ENCODE data around the gene SF3B5.
A peak's percentile ranks its signal among the peaks of the same experiment; 100 is the strongest.
"Not testable (repeated sequence)": the region's sequence is repeated elsewhere in the genome, so short reads cannot be mapped to it uniquely, and the experiment has no call there.

Gene SF3B5

GRCh38 chr6:144098993-144099392 is 3.6 kb upstream of the SF3B5 start:
- Histone ChIP-seq H3K36me3 (ENCODE audit: insufficient read depth, low read length) (no peaks in the 10 kb centered on the region), H3K27ac (no peak overlapping the region), H3K4me3 (no peak overlapping the region), H3K9me3 (ENCODE audit: low read depth, low read length) (no peaks in the 10 kb centered on the region), H3K9ac (ENCODE audit: insufficient read length) (no peak overlapping the region)
- no peak for TF ChIP-seq EZH2 (IDR thresholded peaks at IDR 0.05)
- TF ChIP-seq FOXP2 (optimal IDR thresholded peaks at IDR 0.05; ENCODE audit: control extremely low read depth, extremely low read length, insufficient read depth), result no peak
- TF ChIP-seq POLR2AphosphoS5 (IDR thresholded peaks at IDR 0.05; ENCODE audit: borderline replicate concordance, low read depth, low read length), result no peak
- DNase-seq (ENCODE audit: low read depth, low spot score), result no peak

DNA sequence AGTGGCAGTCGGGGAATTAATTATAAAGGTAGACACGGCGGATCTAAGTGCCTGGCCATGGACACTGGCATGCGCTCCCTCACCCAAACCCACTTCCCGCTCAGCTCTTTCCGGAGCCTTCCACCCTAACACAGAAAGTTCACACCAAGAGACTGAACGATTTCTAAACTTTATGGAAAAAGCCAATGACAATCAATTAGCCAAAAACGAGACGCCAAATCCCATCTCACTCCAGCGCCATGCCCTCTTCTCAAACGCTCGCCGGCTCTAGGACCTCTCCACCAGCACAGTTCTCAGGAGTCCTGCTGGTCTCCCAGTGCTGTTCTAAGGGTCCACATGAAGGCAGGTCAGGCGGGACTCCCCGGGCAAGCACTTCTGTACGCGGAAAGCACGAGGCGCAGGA is 641 bp downstream of the SF3B5 start:
- Histone ChIP-seq H3K27ac (no peak overlapping the region), H3K36me3 (ENCODE audit: insufficient read depth, low read length) (no peaks in the 10 kb centered on the region), H3K9me3 (ENCODE audit: low read depth, low read length) (no peaks in the 10 kb centered on the region), H3K4me3 (peak overlapping the region; percentile 95), H3K9ac (ENCODE audit: insufficient read length) (peak overlapping the region; percentile 90)
- no peak for DNase-seq (ENCODE audit: low read depth, low spot score)
- TF ChIP-seq FOXP2 (optimal IDR thresholded peaks at IDR 0.05; ENCODE audit: control extremely low read depth, extremely low read length, insufficient read depth) (no peak), EZH2 (IDR thresholded peaks at IDR 0.05) (no peak), POLR2AphosphoS5 (IDR thresholded peaks at IDR 0.05; ENCODE audit: borderline replicate concordance, low read depth, low read length) (no peak)

- Histone ChIP-seq H3K9ac (ENCODE audit: insufficient read length) (no peak overlapping the region), H3K4me3 (peak overlapping the region; percentile 95), H3K36me3 (ENCODE audit: insufficient read depth, low read length) (no peaks in the 10 kb centered on the region), H3K27ac (no peak overlapping the region), H3K9me3 (ENCODE audit: low read depth, low read length) (no peaks in the 10 kb centered on the region)
- DNase-seq (ENCODE audit: low read depth, low spot score), result no peak
- no peak for TF ChIP-seq FOXP2 (optimal IDR thresholded peaks at IDR 0.05; ENCODE audit: control extremely low read depth, extremely low read length, insufficient read depth)
- TF ChIP-seq POLR2AphosphoS5 (IDR thresholded peaks at IDR 0.05; ENCODE audit: borderline replicate concordance, low read depth, low read length), result no peak
- no peak for TF ChIP-seq EZH2 (IDR thresholded peaks at IDR 0.05)
Observed at GRCh38 chr6:144093658-144094057, 1.7 kb downstream of the SF3B5 start.

DNA sequence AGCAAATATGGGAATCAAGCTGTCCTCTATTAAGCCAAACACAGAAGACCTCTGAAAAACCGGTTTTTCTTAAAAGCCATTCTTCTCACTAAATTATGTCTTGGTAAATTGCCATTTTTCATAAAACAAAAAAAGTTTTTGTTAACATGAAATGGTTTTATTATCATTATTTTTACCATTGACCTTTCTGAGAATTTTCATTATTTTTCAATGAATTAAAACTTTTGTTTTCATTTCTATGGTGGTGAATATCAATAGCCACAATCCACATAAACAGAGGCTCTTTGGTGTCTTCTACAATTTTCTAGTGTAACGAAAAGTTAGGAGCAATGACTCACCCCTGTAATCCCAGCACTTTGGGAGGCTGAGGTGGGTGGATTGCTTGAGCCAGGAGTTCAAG is 2.1 kb downstream of the SF3B5 start:
- TF ChIP-seq POLR2AphosphoS5 (IDR thresholded peaks at IDR 0.05; ENCODE audit: borderline replicate concordance, low read depth, low read length) (no peak), EZH2 (IDR thresholded peaks at IDR 0.05) (no peak), FOXP2 (optimal IDR thresholded peaks at IDR 0.05; ENCODE audit: control extremely low read depth, extremely low read length, insufficient read depth) (no peak)
- H3K9ac ChIP-seq (ENCODE audit: insufficient read length), result no peak overlapping the region
- no peak overlapping the region for H3K4me3 ChIP-seq

DNA sequence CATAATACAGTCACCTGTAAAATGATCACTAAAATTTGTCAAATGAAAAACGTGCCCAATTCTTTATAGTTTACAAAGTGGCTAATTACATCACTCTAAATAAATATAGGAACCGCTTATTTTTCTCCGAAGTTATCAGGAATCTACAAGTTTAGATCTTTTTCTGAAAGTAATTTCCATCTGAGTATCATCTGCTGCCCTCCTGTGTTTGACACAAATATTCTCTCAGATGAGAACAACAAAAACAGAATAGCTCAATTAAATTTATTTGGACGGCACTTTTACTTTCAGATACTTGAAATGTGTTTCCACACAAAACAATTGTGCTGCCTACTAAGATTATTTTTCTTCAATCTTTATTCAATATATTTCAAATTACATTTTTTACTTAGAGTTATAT is 5.0 kb downstream of the SF3B5 start:
- Histone ChIP-seq H3K9me3 (ENCODE audit: low read depth, low read length) (no peaks in the 10 kb centered on the region), H3K4me3 (no peak overlapping the region), H3K27ac (no peak overlapping the region), H3K9ac (ENCODE audit: insufficient read length) (no peak overlapping the region), H3K36me3 (ENCODE audit: insufficient read depth, low read length) (no peaks in the 10 kb centered on the region)
- no peak for TF ChIP-seq FOXP2 (optimal IDR thresholded peaks at IDR 0.05; ENCODE audit: control extremely low read depth, extremely low read length, insufficient read depth)
- TF ChIP-seq POLR2AphosphoS5 (IDR thresholded peaks at IDR 0.05; ENCODE audit: borderline replicate concordance, low read depth, low read length), result no peak
- no peak for TF ChIP-seq EZH2 (IDR thresholded peaks at IDR 0.05)
- no peak for DNase-seq (ENCODE audit: low read depth, low spot score)

More for the DNA sequence above, 2.1 kb downstream of the SF3B5 start:
- Histone ChIP-seq H3K9me3 (ENCODE audit: low read depth, low read length) (no peaks in the 10 kb centered on the region), H3K27ac (no peak overlapping the region), H3K36me3 (ENCODE audit: insufficient read depth, low read length) (no peaks in the 10 kb centered on the region)
- no peak for DNase-seq (ENCODE audit: low read depth, low spot score)

GRCh38 chr6:144087789-144088426 is 7.5 kb downstream of the SF3B5 start:
- H3K9ac ChIP-seq (ENCODE audit: insufficient read length), result no peak overlapping the region
- TF ChIP-seq FOXP2 (optimal IDR thresholded peaks at IDR 0.05; ENCODE audit: control extremely low read depth, extremely low read length, insufficient read depth), result no peak
- no peak for TF ChIP-seq EZH2 (IDR thresholded peaks at IDR 0.05)
- no peak for TF ChIP-seq POLR2AphosphoS5 (IDR thresholded peaks at IDR 0.05; ENCODE audit: borderline replicate concordance, low read depth, low read length)
- no peak overlapping the region for H3K4me3 ChIP-seq
- no peak for DNase-seq (ENCODE audit: low read depth, low spot score)
- H3K9me3 ChIP-seq (ENCODE audit: low read depth, low read length), result no peaks in the 10 kb centered on the region
- H3K27ac ChIP-seq, result no peak overlapping the region
- H3K36me3 ChIP-seq (ENCODE audit: insufficient read depth, low read length), result no peaks in the 10 kb centered on the region

DNA sequence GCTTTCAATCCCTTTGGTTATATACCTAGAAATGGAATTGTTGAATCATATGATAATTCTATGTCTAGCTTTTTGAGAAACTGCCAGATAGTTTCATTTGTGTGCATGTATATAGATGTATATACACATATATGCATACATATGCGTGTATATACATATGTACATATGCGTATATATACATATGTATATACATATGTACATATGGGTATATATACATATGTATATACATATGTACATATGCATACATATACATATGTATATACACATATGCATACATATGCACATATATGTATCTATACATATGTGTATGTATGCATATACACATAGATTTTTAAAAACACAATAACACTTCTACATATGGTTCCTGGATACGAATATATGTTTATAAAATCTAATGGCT is 8.4 kb downstream of the SF3B5 start:
- no peak for DNase-seq (ENCODE audit: low read depth, low spot score)
- no peak overlapping the region for H3K27ac ChIP-seq
- no peak overlapping the region for H3K9ac ChIP-seq (ENCODE audit: insufficient read length)
- H3K9me3 ChIP-seq (ENCODE audit: low read depth, low read length), result no peaks in the 10 kb centered on the region
- TF ChIP-seq FOXP2 (optimal IDR thresholded peaks at IDR 0.05; ENCODE audit: control extremely low read depth, extremely low read length, insufficient read depth) (no peak), POLR2AphosphoS5 (IDR thresholded peaks at IDR 0.05; ENCODE audit: borderline replicate concordance, low read depth, low read length) (no peak), EZH2 (IDR thresholded peaks at IDR 0.05) (no peak)
- H3K36me3 ChIP-seq (ENCODE audit: insufficient read depth, low read length), result no peaks in the 10 kb centered on the region
- H3K4me3 ChIP-seq, result no peak overlapping the region

DNA sequence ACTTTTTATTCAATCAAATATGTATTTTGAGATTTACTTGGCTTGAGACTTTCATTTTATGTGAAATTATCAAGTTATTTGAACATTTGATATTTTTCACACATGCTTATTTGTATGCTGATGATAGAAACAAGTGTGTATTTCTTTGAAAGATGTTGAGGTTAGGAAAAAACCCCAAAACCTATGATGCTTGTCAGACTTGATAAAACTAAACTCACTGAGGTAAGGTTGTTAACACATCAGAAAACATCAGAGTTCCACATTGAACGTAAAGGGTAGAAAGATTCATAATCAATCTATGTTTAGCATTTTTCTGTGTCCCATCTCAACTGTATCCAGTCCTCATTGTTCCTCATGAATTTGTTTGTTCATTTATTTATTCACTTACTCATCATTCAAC is 12.2 kb downstream of the SF3B5 start:
- Histone ChIP-seq H3K9ac (ENCODE audit: insufficient read length) (no peak overlapping the region), H3K9me3 (ENCODE audit: low read depth, low read length) (no peaks in the 10 kb centered on the region), H3K27ac (no peak overlapping the region), H3K4me3 (no peak overlapping the region), H3K36me3 (ENCODE audit: insufficient read depth, low read length) (no peaks in the 10 kb centered on the region)
- no peak for DNase-seq (ENCODE audit: low read depth, low spot score)
- TF ChIP-seq EZH2 (IDR thresholded peaks at IDR 0.05) (no peak), POLR2AphosphoS5 (IDR thresholded peaks at IDR 0.05; ENCODE audit: borderline replicate concordance, low read depth, low read length) (no peak), FOXP2 (optimal IDR thresholded peaks at IDR 0.05; ENCODE audit: control extremely low read depth, extremely low read length, insufficient read depth) (no peak)

DNA sequence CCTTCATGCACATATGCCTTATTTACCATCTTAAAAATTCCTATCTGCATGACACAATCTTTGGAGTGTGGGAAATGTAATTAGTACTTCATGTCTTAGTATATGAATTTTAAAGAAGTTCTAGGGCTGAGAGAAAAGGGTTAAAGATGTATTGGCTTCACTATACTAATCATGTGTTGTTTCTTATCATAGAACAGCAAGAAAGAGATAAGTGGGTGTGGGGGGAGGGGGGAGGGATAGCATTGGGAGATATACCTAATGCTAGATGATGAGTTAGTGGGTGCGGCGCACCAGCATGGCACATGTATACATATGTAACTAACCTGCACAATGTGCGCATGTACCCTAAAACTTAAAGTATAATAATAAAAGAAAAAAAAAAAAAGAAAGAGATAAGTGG is 13.0 kb downstream of the SF3B5 start:
- not testable (repeated sequence) for H3K27ac ChIP-seq; H3K36me3 ChIP-seq (ENCODE audit: insufficient read depth, low read length); H3K9me3 ChIP-seq (ENCODE audit: low read depth, low read length); DNase-seq (ENCODE audit: low read depth, low spot score); H3K9ac ChIP-seq (ENCODE audit: insufficient read length); H3K4me3 ChIP-seq
